Retinal pigment epithelial cell (primary cell): ENCODE results near the gene ZFP42.

ENCODE experiments used
- DNase-seq: peaks from one replicate; pipeline ENCODE4 v3.0.0-alpha.2; 2010; ENCODE audit warnings: low read depth
- H3K4me3 ChIP-seq: 2 replicates; pipeline ENCODE4 v1.5.1; 2011; ENCODE audit warnings: mild to moderate bottlenecking, low read length, control low read depth, moderate library complexity
- CTCF ChIP-seq: conservative IDR thresholded peaks from 2 replicates; pipeline ENCODE4 v1.5.1; 2011; ENCODE audit warnings: low read depth, low read length, control low read depth, inconsistent platforms

Gene ZFP42

GRCh38 chr4:188046657-188047056, 51.1 kb downstream of the ZFP42 start:
- TF ChIP-seq CTCF: no peak
- H3K4me3 ChIP-seq: no peak overlapping the region
- no peak for DNase-seq

- H3K4me3 ChIP-seq: no peak overlapping the region
- no peak for TF ChIP-seq CTCF
- DNase-seq: no peak
These were observed 57.7 kb downstream of the ZFP42 start for GRCh38 chr4:188053302-188053701.
